ENCODE measurements around the gene HIBADH. TPM values are rescaled to one million over a fixed set of nuclear protein-coding genes. Genes with fewer than 3 reads are reported as not detected.

HIBADH gene
- total and polyA plus RNA-seq, 2 donors (not counting 3 experiments of a cell fraction or from before 2014, with no cell fraction given): 22.6 to 30.5 TPM

GRCh38 chr7:27670676-27671075, 8.0 kb upstream of the HIBADH start:
- BruUV-seq (replicated peaks): no TSS peak
- Histone ChIP-seq H3K9ac (replicated peaks; ENCODE audit: extremely low read depth, insufficient read depth, low read length) (no peak overlapping the region), H3K4me3 (replicated peaks in 1 of 3; ENCODE audit: insufficient read depth in 1 of 3, low read depth in 1 of 3, low read length in 3 of 3) (no peak overlapping the region), H3K4me1 (ENCODE audit: control insufficient read depth, extremely low read depth, insufficient read depth, low read length) (no peaks in the 10 kb centered on the region), H4K20me1 (replicated peaks; ENCODE audit: control insufficient read depth, extremely low read depth, insufficient read depth, low read length) (no peaks in the 10 kb centered on the region), H3K79me2 (ENCODE audit: control insufficient read depth, insufficient read depth, low read length) (no peaks in the 10 kb centered on the region), H3K4me2 (ENCODE audit: insufficient read depth, low read length) (no peak overlapping the region), H3K27me3 (ENCODE audit: control insufficient read depth in 2 of 2, insufficient read depth in 2 of 2, low read length in 2 of 2) (no peaks in the 10 kb centered on the region), H3K36me3 (ENCODE audit: control insufficient read depth in 2 of 2, extremely low read depth in 1 of 2, insufficient read depth in 2 of 2, low read length in 2 of 2) (no peaks in the 10 kb centered on the region), H3K27ac (ENCODE audit: insufficient read depth, low read depth, low read length) (no peak overlapping the region), H2AFZ (ENCODE audit: low read depth, low read length) (no peak overlapping the region), H3K9me1 (replicated peaks; ENCODE audit: control insufficient read depth, extremely low read depth, insufficient read depth, low read length) (no peaks in the 10 kb centered on the region), H3K9me3 (replicated peaks; ENCODE audit: control insufficient read depth, insufficient read depth, low read length) (no peaks in the 10 kb centered on the region)
- DNase-seq (ENCODE audit: low read depth, low spot score) (no peak), FAIRE-seq (no peak)
- dilution Hi-C loops (cut with MboI; ENCODE audit: extremely low pct_ligation_motif_present, low sequenced_read_pairs): no loop called here
- ChIA-PET CTCF (interaction anchor here (0.6 kb wide), 1 partner anchor 44 kb away, joined by 3 read pairs; no protein-coding TSS in a partner anchor), POLR2A (no interaction called here)
- intact Hi-C loops (cut with micrococcal nuclease): no loop called here
- TF ChIP-seq POLR2AphosphoS5 (IDR thresholded peaks at IDR 0.05; ENCODE audit: insufficient read depth, low read depth, low read length) (no peak), FOS (IDR thresholded peaks at IDR 0.05; ENCODE audit: borderline replicate concordance, insufficient read depth, low read length) (no peak), JUN (IDR thresholded peaks at IDR 0.05; ENCODE audit: borderline replicate concordance, insufficient read depth, insufficient read length, low read depth) (no peak)

GRCh38 chr7:27670177-27670576, 7.5 kb upstream of the HIBADH start:
- H3K79me2 ChIP-seq (ENCODE audit: control insufficient read depth, insufficient read depth, low read length): no peaks in the 10 kb centered on the region
- H3K27ac ChIP-seq (ENCODE audit: insufficient read depth, low read depth, low read length): no peak overlapping the region
- H3K9ac ChIP-seq (replicated peaks; ENCODE audit: extremely low read depth, insufficient read depth, low read length): no peak overlapping the region
- H3K4me2 ChIP-seq (ENCODE audit: insufficient read depth, low read length): no peak overlapping the region
- no peaks in the 10 kb centered on the region for H3K27me3 ChIP-seq (ENCODE audit: control insufficient read depth in 2 of 2, insufficient read depth in 2 of 2, low read length in 2 of 2)
- CTCF ChIA-PET: no interaction called here
- no peak overlapping the region for H3K4me3 ChIP-seq (replicated peaks in 1 of 3; ENCODE audit: insufficient read depth in 1 of 3, low read depth in 1 of 3, low read length in 3 of 3)
- H2AFZ ChIP-seq (ENCODE audit: low read depth, low read length): no peak overlapping the region
- no peaks in the 10 kb centered on the region for H3K9me1 ChIP-seq (replicated peaks; ENCODE audit: control insufficient read depth, extremely low read depth, insufficient read depth, low read length)
- POLR2A ChIA-PET: no interaction called here
- no peaks in the 10 kb centered on the region for H4K20me1 ChIP-seq (replicated peaks; ENCODE audit: control insufficient read depth, extremely low read depth, insufficient read depth, low read length)
- TF ChIP-seq POLR2AphosphoS5 (IDR thresholded peaks at IDR 0.05; ENCODE audit: insufficient read depth, low read depth, low read length) (no peak), FOS (IDR thresholded peaks at IDR 0.05; ENCODE audit: borderline replicate concordance, insufficient read depth, low read length) (no peak), GATA2 (IDR thresholded peaks at IDR 0.05; ENCODE audit: insufficient read depth, insufficient read length, low read depth, low read length) (no peak), POLR2A (IDR thresholded peaks at IDR 0.05; ENCODE audit: low read depth, low read length) (no peak), EZH2 (IDR thresholded peaks at IDR 0.05; ENCODE audit: borderline replicate concordance, low read depth, low read length, severe bottlenecking) (no peak), MAX (IDR thresholded peaks at IDR 0.05; ENCODE audit: insufficient read depth, insufficient read length) (no peak), JUN (IDR thresholded peaks at IDR 0.05; ENCODE audit: borderline replicate concordance, insufficient read depth, insufficient read length, low read depth) (no peak), MYC (IDR thresholded peaks at IDR 0.05; ENCODE audit: low read depth, low read length) (no peak)
- TF ChIP-seq, protein P1, sequence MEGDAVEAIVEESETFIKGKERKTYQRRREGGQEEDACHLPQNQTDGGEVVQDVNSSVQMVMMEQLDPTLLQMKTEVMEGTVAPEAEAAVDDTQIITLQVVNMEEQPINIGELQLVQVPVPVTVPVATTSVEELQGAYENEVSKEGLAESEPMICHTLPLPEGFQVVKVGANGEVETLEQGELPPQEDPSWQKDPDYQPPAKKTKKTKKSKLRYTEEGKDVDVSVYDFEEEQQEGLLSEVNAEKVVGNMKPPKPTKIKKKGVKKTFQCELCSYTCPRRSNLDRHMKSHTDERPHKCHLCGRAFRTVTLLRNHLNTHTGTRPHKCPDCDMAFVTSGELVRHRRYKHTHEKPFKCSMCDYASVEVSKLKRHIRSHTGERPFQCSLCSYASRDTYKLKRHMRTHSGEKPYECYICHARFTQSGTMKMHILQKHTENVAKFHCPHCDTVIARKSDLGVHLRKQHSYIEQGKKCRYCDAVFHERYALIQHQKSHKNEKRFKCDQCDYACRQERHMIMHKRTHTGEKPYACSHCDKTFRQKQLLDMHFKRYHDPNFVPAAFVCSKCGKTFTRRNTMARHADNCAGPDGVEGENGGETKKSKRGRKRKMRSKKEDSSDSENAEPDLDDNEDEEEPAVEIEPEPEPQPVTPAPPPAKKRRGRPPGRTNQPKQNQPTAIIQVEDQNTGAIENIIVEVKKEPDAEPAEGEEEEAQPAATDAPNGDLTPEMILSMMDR (IDR thresholded peaks at IDR 0.05; ENCODE audit: extremely low read depth in 1 of 2, insufficient read depth in 1 of 2, low read depth in 1 of 2, low read length in 2 of 2): no peak
- intact Hi-C loops (cut with micrococcal nuclease): no loop called here
- dilution Hi-C loops (cut with MboI; ENCODE audit: extremely low pct_ligation_motif_present, low sequenced_read_pairs): no loop called here
- H3K4me1 ChIP-seq (ENCODE audit: control insufficient read depth, extremely low read depth, insufficient read depth, low read length): no peaks in the 10 kb centered on the region
- H3K9me3 ChIP-seq (replicated peaks; ENCODE audit: control insufficient read depth, insufficient read depth, low read length): no peaks in the 10 kb centered on the region
- no TSS peak for BruUV-seq (replicated peaks)
- DNase-seq (ENCODE audit: low read depth, low spot score): no peak
- FAIRE-seq: no peak
- no peaks in the 10 kb centered on the region for H3K36me3 ChIP-seq (ENCODE audit: control insufficient read depth in 2 of 2, extremely low read depth in 1 of 2, insufficient read depth in 2 of 2, low read length in 2 of 2)

Data from endothelial cell of umbilical vein (primary cell).